MM.1S (cell line): ENCODE data around the gene BID.

Source experiments
- EZH2phosphoT487 ChIP-seq: fragments of 300-600 bp; sonication (generic); IDR thresholded peaks from 2 replicates; pipeline ENCODE4 v1.6.1; 2018; ENCODE audit warnings: antibody characterized with exemption, low read length
- TF ChIP-seq, protein P1 (sequence below): fragments of 300-600 bp; sonication (generic); IDR thresholded peaks from 2 replicates; pipeline ENCODE4 v1.5.1; 2016; ENCODE audit warnings: antibody characterized with exemption, low read length, mixed read lengths

DNA sequence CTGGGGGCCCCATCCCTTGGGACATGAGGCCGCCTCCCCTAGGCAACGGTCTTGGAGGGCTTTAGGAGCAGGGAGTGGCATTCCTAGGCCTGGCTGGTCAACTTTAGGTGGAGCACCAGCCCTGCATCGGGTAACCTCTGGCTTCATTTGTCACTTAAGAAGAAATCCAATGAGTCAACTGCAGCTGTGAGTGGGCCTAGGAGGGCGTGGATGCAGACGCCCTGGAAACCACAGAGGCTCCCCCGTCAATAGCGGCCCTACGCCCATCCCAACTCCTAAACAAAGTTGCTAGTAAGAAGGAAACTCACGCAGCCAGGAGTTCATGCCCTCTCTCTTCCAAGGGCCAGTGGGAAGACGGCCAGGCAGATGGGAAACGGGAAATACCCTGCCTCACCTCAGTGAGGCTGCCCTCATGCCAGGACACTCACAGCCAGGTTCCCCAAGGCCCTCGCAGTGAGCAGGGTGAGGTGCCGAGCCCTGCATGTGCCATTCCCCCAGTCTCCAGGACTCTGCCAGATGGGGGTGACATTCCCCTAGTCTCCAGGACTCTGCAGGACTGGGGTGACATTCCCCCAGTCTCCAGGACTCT lies 20.8 kb downstream of the BID start:
- TF ChIP-seq, protein P1, sequence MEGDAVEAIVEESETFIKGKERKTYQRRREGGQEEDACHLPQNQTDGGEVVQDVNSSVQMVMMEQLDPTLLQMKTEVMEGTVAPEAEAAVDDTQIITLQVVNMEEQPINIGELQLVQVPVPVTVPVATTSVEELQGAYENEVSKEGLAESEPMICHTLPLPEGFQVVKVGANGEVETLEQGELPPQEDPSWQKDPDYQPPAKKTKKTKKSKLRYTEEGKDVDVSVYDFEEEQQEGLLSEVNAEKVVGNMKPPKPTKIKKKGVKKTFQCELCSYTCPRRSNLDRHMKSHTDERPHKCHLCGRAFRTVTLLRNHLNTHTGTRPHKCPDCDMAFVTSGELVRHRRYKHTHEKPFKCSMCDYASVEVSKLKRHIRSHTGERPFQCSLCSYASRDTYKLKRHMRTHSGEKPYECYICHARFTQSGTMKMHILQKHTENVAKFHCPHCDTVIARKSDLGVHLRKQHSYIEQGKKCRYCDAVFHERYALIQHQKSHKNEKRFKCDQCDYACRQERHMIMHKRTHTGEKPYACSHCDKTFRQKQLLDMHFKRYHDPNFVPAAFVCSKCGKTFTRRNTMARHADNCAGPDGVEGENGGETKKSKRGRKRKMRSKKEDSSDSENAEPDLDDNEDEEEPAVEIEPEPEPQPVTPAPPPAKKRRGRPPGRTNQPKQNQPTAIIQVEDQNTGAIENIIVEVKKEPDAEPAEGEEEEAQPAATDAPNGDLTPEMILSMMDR: no peak
- TF ChIP-seq EZH2phosphoT487: no peak
